Epithelial cell of proximal tubule (primary cell): Measurements from ENCODE around the gene SSBP2. TPM values are rescaled to one million over a fixed set of nuclear protein-coding genes. Genes with fewer than 3 reads are reported as not detected.

Source experiments
- DNase-seq: peaks from one replicate; pipeline ENCODE4 v3.0.0-alpha.2; 2011; ENCODE audit warnings: low read depth
- H3K4me3 ChIP-seq: 2 replicates; pipeline ENCODE4 v1.5.1; 2011; ENCODE audit warnings: low read depth, mild to moderate bottlenecking, low read length
- CTCF ChIP-seq: conservative IDR thresholded peaks from 2 replicates; pipeline ENCODE4 v1.5.1; 2012; ENCODE audit warnings: low read depth, mild to moderate bottlenecking, low read length
- total RNA-seq: library from RNA; depleted of rRNA; stranded (reverse); fragments of >200 nt; gene quantifications from 2 replicates; pipeline ENCODE4 v1.2.3, GENCODE V29; 2015

SSBP2 gene
- total RNA-seq, 1 donor from 2014 or later = 3.9 TPM

- no peak for DNase-seq
- no peak overlapping the region for H3K4me3 ChIP-seq
- no peak for TF ChIP-seq CTCF
Measured at GRCh38 chr5:81553567-81554212, 197.2 kb downstream of the SSBP2 start.

GRCh38 chr5:81552852-81553566 is 197.9 kb downstream of the SSBP2 start:
- no peak for DNase-seq
- no peak overlapping the region for H3K4me3 ChIP-seq
- TF ChIP-seq CTCF = no peak

GRCh38 chr5:81549123-81549522 is 201.8 kb downstream of the SSBP2 start:
- no peak for TF ChIP-seq CTCF
- DNase-seq = no peak
- no peak overlapping the region for H3K4me3 ChIP-seq

- no peak overlapping the region for H3K4me3 ChIP-seq
- no peak for TF ChIP-seq CTCF
- DNase-seq = no peak
Measured at GRCh38 chr5:81547001-81547400, 203.9 kb downstream of the SSBP2 start.

GRCh38 chr5:81545911-81546310 is 205.0 kb downstream of the SSBP2 start:
- peak; percentile 46 for DNase-seq
- H3K4me3 ChIP-seq = no peak overlapping the region
- no peak for TF ChIP-seq CTCF

GRCh38 chr5:81544351-81545018 is 206.4 kb downstream of the SSBP2 start:
- no peak overlapping the region for H3K4me3 ChIP-seq
- no peak for TF ChIP-seq CTCF
- no peak for DNase-seq
